ENCODE measurements around the gene RECK. TPM values are rescaled to one million over a fixed set of nuclear protein-coding genes. Genes with fewer than 3 reads are reported as not detected.
"Not testable (repeated sequence)": the region's sequence is repeated elsewhere in the genome, so short reads cannot be mapped to it uniquely, and the experiment has no call there.

Gene RECK
- total RNA-seq, 1 donor from 2014 or later, result 22.0 TPM

- no peak for DNase-seq
These were observed 82.8 kb downstream of the RECK start for GRCh38 chr9:36119476-36119875.

- DNase-seq, result no peak
These were observed 84.0 kb downstream of the RECK start for GRCh38 chr9:36120705-36121104.

DNA sequence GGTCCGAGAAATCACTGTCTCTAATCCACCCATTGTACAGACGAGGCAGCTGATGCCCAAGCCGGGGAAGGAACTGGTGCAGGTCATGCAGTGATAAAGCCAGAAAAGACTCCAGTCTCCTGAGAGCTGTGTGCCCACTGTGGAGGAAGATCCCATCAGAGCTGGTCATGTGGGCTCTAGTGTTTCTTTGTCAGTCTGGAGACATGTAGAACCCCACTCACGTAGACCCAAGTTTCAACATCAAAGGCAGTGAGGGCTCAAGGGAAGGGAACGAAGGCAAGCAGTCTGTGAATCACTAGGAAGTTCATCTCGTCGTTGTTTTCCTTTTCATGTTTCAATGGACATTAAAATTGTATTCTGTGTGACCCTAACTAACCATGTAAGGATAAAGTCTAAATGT is 85.3 kb downstream of the RECK start:
- DNase-seq, result no peak

GRCh38 chr9:36123515-36123914 is 86.8 kb downstream of the RECK start:
- no peak for DNase-seq

DNA sequence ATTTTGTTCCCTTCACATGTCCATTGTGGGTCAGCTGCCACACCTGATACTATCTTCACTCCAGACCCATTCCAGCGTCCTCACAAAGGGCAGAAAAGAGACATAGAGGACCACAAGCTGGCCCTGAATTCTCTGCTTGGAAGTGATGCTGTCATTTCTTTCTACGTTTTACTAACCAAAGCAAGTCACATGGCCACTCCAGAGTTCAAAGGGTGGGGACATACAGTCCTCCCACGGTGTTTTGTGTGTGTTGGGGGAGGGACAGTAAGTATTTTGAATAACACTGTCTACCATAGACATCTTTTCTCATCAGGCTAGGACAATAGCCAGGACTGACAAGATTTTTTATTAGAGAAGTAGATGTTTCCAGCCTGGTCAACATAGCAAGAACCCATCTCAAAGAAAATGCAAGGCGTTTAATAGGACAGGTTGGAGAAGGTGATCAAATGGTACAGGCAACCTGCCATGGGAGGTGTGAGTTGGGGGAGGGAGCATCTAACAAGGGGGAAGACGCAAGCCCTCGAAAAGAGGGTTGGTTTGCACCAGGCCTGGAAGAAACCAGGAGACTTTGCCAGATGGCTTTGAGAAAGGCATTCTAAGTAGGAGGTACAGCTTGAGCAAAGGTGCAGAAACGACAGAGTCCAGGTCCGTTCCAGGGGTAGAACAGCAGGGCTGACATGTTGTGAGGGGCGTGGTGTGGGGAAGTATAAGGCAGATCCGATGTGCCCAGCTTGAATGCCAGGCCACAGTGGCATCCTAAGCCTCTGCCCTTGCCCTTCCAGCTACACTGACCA is 88.5 kb downstream of the RECK start:
- DNase-seq, result no peak

DNA sequence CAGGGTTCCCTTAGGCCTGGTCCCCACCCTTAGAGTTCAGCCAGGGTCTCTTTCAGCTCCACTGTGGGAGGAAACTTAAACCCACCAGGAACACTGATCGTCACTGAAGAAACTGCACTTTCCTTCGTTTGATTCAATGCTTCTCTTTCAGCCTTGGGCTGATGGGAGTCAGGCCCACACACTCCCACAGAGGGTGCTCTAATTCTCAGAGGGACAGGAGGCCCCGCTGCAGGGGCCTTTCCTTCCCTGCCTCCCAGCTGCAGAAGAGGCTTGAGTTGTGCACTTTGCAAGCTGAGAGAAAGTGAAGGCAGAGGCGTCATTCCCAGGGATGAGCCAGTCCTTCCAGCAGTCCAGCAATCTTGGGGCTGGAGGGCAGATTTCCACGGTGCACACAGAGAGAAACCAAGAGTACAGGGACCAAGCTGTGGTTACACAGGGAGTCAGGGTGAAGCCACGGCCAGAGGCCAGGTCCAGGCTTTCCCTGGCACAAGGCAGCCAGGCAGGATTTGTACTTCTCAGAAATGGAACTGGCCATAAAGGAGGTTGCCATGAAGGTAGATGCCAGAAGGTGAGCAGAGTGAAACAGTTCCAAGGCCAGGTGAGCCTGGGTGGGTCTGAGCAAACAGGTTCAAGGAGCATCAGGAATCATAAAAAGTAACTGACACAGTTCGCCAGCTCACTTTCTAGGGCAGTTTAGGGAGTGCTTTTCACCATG is 89.5 kb downstream of the RECK start:
- DNase-seq, result no peak

DNA sequence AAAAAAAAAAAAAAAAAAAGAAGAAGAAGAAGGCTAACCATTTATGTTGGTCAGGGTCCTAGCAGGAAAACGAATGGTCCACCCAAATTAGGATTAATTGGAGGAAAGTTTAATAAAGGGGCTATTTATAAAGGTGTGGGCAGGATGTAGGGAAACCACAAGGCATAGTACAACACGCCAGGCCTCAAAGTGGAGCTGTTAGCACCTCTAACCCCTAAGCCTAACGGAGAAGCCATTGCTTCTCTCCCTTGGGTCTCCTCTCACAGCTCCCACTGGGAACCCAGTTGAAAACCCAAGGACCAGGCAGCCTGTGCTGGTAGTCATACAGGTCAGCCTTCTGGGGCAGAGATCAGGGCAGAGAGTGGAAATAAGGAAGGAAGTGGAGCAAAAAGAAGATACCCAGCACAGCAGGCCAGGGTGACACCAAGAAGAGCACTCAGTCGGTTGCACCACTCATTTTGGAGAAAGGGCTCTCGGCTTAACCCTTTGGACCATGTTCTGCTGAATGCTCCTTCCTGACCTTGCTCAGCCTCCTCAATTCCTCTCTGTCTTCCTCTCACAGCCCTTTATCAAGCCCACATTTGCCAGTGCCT is 91.0 kb downstream of the RECK start:
- no peak for DNase-seq

- DNase-seq, result no peak
These were observed 91.6 kb downstream of the RECK start for GRCh38 chr9:36128349-36128748.

DNA sequence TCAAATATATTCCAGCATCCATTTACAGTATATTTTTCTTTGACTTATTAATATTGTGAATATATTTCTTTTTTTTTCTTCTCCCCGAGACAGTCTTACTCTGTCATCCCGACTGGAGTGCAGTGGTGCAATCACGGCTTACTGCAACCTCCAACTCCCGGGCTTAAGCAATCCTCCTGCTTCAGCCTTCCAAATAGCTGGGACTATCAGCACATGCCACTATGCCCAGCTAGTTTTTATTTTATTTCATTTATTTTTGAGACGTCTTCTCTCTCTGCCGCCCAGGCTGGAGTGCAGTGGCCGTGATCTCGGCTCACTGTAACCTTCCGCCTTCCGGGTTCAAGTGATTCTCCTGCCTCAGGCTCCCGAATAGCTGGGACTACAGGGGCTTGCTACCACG is 92.4 kb downstream of the RECK start:
- DNase-seq, result no peak

DNA sequence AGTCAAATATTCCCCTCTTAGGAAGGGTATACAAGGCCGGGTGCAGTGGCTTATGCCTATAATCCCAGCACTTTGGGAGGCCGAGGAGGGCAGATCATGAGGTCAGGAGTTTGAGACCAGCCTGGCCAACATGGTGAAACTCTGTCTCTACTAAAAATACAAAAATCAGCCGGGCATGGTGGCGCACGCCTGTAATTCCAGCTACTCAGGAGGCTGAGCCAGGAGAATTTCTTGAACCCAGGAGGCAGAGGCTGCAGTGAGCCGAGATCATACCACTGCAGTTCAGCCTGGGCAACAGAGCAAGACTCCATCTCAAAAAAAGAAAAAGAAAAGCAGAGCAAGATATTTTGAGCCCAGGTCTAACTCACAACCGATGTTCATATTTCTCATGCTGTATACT is 95.0 kb downstream of the RECK start:
- DNase-seq, result not testable (repeated sequence)

DNA sequence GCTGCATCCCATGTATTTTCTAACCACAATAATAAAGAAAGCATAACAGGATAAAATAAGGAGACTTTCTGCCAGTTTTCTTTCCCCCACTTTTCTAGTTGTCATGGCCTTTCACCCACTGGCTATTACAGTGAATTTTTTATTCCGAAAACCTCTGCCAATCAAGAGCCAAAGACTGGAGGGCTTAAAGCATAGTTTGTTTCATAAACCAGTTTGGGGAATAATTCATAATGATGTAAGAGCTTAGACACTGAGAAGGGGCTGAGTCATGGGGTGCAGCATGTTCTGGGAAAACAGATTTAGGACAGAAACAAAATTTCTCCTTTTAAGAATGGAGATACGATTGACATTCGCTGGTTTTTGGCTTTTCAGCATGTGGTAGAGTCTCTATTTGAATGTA is 95.4 kb downstream of the RECK start:
- DNase-seq, result no peak

- DNase-seq, result no peak
These were observed 98.2 kb downstream of the RECK start for GRCh38 chr9:36134761-36135505.

DNA sequence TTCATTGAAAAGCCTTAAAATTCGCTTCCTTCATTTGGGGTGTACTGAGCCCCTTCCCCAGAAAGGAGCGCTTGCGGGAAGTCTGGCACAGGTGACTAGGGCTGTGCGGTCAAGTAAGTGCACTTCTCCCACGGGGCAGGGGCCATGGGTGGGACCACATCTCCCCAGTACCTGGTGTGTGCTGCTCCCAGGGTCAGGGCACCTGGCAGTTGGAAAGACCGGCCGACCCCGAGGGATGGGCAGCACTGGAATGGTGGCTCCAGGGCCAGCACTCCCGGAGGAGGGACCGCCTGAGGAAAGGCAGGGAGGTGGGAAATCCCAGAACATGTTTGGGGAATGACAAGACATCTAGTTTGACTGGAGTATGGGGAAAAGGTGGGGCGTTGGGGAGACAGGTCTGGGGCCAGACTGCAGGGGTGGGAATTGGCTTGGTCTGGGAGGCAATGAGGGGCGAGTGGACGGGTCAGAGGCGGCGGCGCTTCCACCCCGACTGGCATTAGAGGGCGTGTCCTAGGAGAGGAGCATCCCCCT is 99.1 kb downstream of the RECK start:
- DNase-seq, result no peak

DNA sequence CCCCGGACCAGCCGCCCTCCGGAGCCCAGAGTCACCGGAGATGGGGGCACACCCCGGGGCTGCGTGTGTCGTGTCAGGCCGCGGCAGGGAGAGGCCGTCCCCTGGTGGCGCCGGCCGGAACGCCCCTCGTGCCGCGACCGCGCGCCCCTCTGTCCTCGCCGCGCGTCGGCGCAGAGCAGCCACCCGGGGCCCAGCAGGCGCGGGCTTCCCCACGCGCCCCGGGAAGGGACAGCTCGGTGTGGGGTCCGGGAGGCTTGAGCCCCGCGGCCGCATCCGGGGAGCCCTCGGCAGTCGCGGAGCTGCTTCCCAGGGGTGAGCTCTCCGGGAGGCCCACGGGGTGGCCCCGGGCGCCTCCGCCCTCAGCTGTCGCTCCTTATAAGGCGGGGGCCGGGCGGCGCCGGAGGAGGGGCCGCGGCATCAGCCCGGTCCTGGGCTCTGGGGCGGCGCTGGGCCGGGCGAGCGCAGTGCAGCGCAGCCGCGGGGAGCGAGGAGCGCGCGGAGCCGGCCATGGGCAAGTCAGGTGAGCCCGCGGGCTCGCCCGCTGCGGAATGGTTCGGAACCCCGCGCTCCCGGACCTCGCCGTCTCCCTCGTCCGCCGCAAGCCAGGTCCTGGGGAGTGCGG is 99.7 kb downstream of the RECK start, which contains the start of gene GLIPR2:
Gene GLIPR2 (plus strand): TSS at position 462 of the 622 bp plus-strand sequence. CDS start 46 bp downstream, at position 508.
- DNase-seq, result peak; percentile 73

DNA sequence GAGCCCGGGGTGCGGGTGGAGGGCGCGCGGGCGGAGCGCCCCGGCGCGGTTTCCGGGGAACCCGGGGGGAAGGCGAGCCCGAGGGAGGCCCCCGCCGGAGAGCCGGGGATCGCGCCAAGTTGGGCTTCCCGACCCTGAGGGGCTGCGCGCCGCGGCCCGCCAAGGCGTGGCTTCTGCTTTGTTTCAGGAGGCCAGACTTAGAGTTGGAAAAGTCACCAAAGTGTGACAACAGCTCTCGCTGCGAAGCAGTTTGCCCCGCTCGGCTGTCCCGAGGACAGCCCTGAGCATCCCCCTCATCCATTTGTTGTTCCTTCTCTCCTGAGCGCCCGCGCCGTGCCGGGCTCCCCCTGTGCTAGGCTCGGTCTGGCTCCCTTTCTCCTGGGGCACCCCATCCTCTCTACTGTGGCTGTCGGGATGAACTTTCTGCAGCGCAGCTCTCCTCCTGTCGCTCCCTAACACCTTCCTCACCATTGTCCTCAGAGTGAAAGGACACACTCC is 100.2 kb downstream of the RECK start:
- peak; percentile 14 for DNase-seq

GRCh38 chr9:36137392-36138004 is 100.8 kb downstream of the RECK start:
- peak; percentile 46 for DNase-seq

DNA sequence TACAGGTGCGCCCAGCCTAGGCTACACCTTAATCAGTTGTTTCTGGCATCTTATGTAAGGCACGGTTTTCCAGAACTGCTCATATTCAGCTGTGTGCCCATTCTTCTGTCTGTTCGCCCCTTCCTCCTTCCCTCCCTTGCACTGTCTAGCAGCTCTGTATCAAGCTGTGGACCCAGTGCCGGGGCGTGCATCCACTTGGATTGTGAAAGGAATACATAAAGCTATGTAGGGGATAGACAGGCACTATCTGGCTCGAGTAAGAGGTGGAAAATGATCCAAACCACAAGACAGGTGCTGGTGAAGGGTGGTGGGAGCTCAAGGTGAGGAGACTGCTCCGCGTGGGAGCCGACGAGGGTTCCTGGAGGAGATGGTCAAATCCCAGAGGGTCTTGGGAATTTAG is 101.8 kb downstream of the RECK start:
- no peak for DNase-seq

DNA sequence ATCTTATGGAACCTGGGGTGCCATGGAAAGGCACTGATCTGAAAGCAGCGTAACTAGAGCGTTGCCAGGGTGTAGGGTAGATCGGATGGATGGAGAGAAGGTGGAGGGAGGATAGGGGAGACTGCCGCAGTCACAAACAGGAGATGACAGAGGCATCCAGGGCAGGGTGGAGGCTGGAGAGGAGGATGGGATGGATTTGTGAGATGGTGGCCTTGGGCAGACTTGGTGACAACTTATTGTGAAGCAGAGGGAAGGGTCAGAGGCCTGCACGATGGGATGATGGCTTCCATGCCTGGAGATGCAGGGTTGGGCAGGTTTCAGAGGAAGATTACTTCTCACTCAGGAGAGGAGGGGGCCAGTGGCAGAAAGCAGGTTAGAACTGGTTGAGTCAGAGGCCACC is 102.2 kb downstream of the RECK start:
- DNase-seq, result no peak

GRCh38 chr9:36140086-36141084 is 103.7 kb downstream of the RECK start:
- no peak for DNase-seq

DNA sequence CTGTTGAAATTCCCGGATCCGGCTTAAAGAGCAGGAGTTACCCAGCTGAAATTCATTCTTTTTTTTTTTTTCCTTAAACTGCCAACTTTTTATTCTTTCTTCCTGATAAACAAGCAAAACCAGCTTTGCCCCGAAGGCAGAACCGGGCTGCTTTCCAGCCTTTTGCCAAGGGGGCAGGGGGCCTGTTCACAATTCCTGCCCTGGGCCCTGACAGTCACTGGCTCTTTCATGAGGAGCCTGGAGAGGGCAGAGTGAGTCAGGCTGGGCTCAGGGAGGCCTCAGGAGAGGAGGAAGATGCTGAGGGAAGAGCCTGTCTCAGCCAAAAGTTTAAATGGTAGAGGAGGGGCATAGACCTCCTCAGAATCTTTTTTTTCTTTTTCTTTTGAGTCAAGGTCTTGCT is 104.6 kb downstream of the RECK start:
- peak; percentile 42 for DNase-seq

Measured in dermis blood vessel endothelial cell (primary cell).